HL-60 (cell line): ENCODE results near the gene WNT5B.

Experiments
- GABPA ChIP-seq: IDR thresholded peaks from 2 replicates; pipeline ENCODE4 v1.6.1; 2012; ENCODE audit warnings: low read depth
- POLR2AphosphoS5 ChIP-seq: IDR thresholded peaks from 2 replicates; pipeline ENCODE4 v1.6.1; 2012; ENCODE audit warnings: low read depth
- REST ChIP-seq: IDR thresholded peaks from 2 replicates; pipeline ENCODE4 v1.6.1; 2012; ENCODE audit warnings: low read depth; ENCODE audit not compliant: insufficient replicate concordance
- SPI1 ChIP-seq: IDR thresholded peaks from 2 replicates; pipeline ENCODE4 v1.6.1; 2012; ENCODE audit warnings: low read depth, mild to moderate bottlenecking, borderline replicate concordance
- TF ChIP-seq, protein P1 (sequence below): IDR thresholded peaks from one replicate; pipeline ENCODE4 v1.5.1; 2011; ENCODE audit warnings: low read length, control low read depth, inconsistent platforms; ENCODE audit not compliant: insufficient read depth

- TF ChIP-seq, protein P1, sequence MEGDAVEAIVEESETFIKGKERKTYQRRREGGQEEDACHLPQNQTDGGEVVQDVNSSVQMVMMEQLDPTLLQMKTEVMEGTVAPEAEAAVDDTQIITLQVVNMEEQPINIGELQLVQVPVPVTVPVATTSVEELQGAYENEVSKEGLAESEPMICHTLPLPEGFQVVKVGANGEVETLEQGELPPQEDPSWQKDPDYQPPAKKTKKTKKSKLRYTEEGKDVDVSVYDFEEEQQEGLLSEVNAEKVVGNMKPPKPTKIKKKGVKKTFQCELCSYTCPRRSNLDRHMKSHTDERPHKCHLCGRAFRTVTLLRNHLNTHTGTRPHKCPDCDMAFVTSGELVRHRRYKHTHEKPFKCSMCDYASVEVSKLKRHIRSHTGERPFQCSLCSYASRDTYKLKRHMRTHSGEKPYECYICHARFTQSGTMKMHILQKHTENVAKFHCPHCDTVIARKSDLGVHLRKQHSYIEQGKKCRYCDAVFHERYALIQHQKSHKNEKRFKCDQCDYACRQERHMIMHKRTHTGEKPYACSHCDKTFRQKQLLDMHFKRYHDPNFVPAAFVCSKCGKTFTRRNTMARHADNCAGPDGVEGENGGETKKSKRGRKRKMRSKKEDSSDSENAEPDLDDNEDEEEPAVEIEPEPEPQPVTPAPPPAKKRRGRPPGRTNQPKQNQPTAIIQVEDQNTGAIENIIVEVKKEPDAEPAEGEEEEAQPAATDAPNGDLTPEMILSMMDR, result no peak
- no peak for TF ChIP-seq POLR2AphosphoS5
- no peak for TF ChIP-seq REST
- TF ChIP-seq GABPA, result no peak
- TF ChIP-seq SPI1, result no peak
These were observed 26.3 kb downstream of the WNT5B start for GRCh38 chr12:1655225-1655788.
